ENCODE results near the gene TNS3.

TNS3 gene

GRCh38 chr7:47233996-47234395 lies 347.9 kb downstream of the TNS3 start:
- no peaks in the 10 kb centered on the region for H3K4me1 Mint-ChIP-seq

GRCh38 chr7:47232751-47233412 lies 349.0 kb downstream of the TNS3 start:
- Mint-ChIP-seq H3K27me3 (no peaks in the 10 kb centered on the region), H3K36me3 (no peaks in the 10 kb centered on the region), H3K4me1 (no peaks in the 10 kb centered on the region), H3K9me3 (no peaks in the 10 kb centered on the region), H3K27ac (no peak overlapping the region), H3K4me3 (no peak overlapping the region)

More at GRCh38 chr7:47233996-47234395, 347.9 kb downstream of the TNS3 start:
- Mint-ChIP-seq H3K27me3 (no peaks in the 10 kb centered on the region), H3K9me3 (no peaks in the 10 kb centered on the region), H3K27ac (no peak overlapping the region), H3K36me3 (no peaks in the 10 kb centered on the region), H3K4me3 (no peak overlapping the region)

- Mint-ChIP-seq H3K4me1 (no peaks in the 10 kb centered on the region), H3K27me3 (no peaks in the 10 kb centered on the region), H3K36me3 (no peaks in the 10 kb centered on the region), H3K9me3 (no peaks in the 10 kb centered on the region), H3K4me3 (no peak overlapping the region), H3K27ac (no peak overlapping the region)
Measured at GRCh38 chr7:47231627-47232026, 350.3 kb downstream of the TNS3 start.

GRCh38 chr7:47231032-47231431 lies 350.9 kb downstream of the TNS3 start:
- Mint-ChIP-seq H3K4me1 (no peaks in the 10 kb centered on the region), H3K9me3 (no peaks in the 10 kb centered on the region), H3K27ac (no peak overlapping the region), H3K36me3 (no peaks in the 10 kb centered on the region), H3K27me3 (no peaks in the 10 kb centered on the region), H3K4me3 (no peak overlapping the region)

GRCh38 chr7:47228386-47229014 lies 353.4 kb downstream of the TNS3 start:
- H3K9me3 Mint-ChIP-seq: peaks cover 4% of the 10 kb centered on the region
- H3K36me3 Mint-ChIP-seq: no peaks in the 10 kb centered on the region
- H3K27ac Mint-ChIP-seq: no peak overlapping the region
- no peaks in the 10 kb centered on the region for H3K27me3 Mint-ChIP-seq
- H3K4me3 Mint-ChIP-seq: no peak overlapping the region
- no peaks in the 10 kb centered on the region for H3K4me1 Mint-ChIP-seq

GRCh38 chr7:47227762-47228177 lies 354.1 kb downstream of the TNS3 start:
- no peaks in the 10 kb centered on the region for H3K4me1 Mint-ChIP-seq
- H3K27ac Mint-ChIP-seq: no peak overlapping the region
- no peak overlapping the region for H3K4me3 Mint-ChIP-seq
- no peaks in the 10 kb centered on the region for H3K36me3 Mint-ChIP-seq
- no peaks in the 10 kb centered on the region for H3K27me3 Mint-ChIP-seq
- peaks cover 4% of the 10 kb centered on the region for H3K9me3 Mint-ChIP-seq

GRCh38 chr7:47226696-47227095 lies 355.2 kb downstream of the TNS3 start:
- Mint-ChIP-seq H3K36me3 (no peaks in the 10 kb centered on the region), H3K4me3 (no peak overlapping the region), H3K27me3 (no peaks in the 10 kb centered on the region), H3K9me3 (peaks cover 4% of the 10 kb centered on the region), H3K27ac (no peak overlapping the region), H3K4me1 (no peaks in the 10 kb centered on the region)

- H3K9me3 Mint-ChIP-seq: peaks cover 4% of the 10 kb centered on the region
- no peak overlapping the region for H3K27ac Mint-ChIP-seq
- H3K4me3 Mint-ChIP-seq: no peak overlapping the region
- H3K4me1 Mint-ChIP-seq: no peaks in the 10 kb centered on the region
- H3K36me3 Mint-ChIP-seq: no peaks in the 10 kb centered on the region
- H3K27me3 Mint-ChIP-seq: no peaks in the 10 kb centered on the region
Measured at GRCh38 chr7:47225387-47226131, 356.4 kb downstream of the TNS3 start.

Data from activated naive CD4-positive, alpha-beta T cell treated with anti-CD3 and anti-CD28 coated beads, Interleukin-2, amount 50 U/mL, for 24 hours (primary cell).